ENCODE measurements around the gene FREY1. TPM values are rescaled to one million over a fixed set of nuclear protein-coding genes. Genes with fewer than 3 reads are reported as not detected.

FREY1 gene
- total RNA-seq, 2 experiments from 2014 or later = 0.73 to 0.88 TPM

- POLR2A ChIA-PET = no interaction called here
- DNase-seq = peak; percentile 61
- intact Hi-C loops (cut with micrococcal nuclease) = no loop called here
- H3K27ac Mint-ChIP-seq = no peak within 1 kb of the TSS
- no peaks in the 10 kb centered on the region for H3K27me3 Mint-ChIP-seq
- H3K4me1 Mint-ChIP-seq (ENCODE audit: low read depth) = peaks cover 9% of the 10 kb centered on the region
- peak within 1 kb of the TSS; percentile 67 for H3K4me3 Mint-ChIP-seq
- H3K36me3 Mint-ChIP-seq = peaks cover 9% of the 10 kb centered on the region
- H3K9me3 Mint-ChIP-seq = no peaks in the 10 kb centered on the region
- CTCF ChIA-PET = no interaction called here
These were observed 21.7 kb downstream of the FREY1 start, which contains the start of gene MAPK8IP1 for GRCh38 chr11:45885274-45885920. MAPK8IP1 (plus strand) TSS chr11:45885651; CDS start chr11:45885821, 170 bp downstream.

DNA sequence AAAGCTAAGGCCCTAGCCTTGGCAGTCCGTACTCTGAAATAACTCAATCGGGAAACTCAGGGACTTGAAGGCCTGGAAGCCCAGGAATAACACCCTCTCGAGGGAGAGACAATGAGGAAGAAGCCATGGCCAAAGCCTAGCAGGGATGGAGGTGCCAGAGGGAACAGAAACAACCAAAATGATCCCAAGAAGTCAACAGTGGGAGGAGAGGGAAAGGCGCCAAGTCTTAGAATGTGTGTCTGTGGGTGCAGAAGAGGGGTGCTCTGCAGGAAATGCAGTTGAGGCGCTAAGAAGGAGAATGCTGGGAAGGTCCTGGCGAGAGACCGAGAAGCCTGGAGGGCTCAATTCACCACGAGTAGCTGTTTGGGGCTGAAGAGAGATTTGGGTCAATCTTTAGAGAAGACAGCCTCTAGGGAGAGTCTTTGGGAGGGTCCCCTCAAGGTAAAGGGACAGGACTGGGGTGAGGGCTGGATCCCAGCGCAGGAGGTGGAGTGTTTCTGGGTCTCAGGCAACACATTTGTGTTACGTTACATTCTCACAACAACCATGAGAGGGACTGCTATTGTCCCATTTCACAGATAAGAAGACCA lies 22.4 kb downstream of the FREY1 start:
- no peaks in the 10 kb centered on the region for H3K27me3 Mint-ChIP-seq
- CTCF ChIA-PET = interaction anchor here (1.3 kb wide), 1 partner anchor 113 kb away, joined by 4 read pairs; no protein-coding TSS in a partner anchor
- H3K4me3 Mint-ChIP-seq = peak overlapping the region; percentile 67
- POLR2A ChIA-PET = no interaction called here
- H3K27ac Mint-ChIP-seq = no peak overlapping the region
- intact Hi-C loops (cut with micrococcal nuclease) = no loop called here
- DNase-seq = no peak
- H3K36me3 Mint-ChIP-seq = peaks cover 13% of the 10 kb centered on the region
- peaks cover 9% of the 10 kb centered on the region for H3K4me1 Mint-ChIP-seq (ENCODE audit: low read depth)
- H3K9me3 Mint-ChIP-seq = no peaks in the 10 kb centered on the region

- intact Hi-C loops (cut with micrococcal nuclease) = no loop called here
- H3K4me3 Mint-ChIP-seq = no peak overlapping the region
- no peaks in the 10 kb centered on the region for H3K27me3 Mint-ChIP-seq
- peaks cover 21% of the 10 kb centered on the region for H3K36me3 Mint-ChIP-seq
- POLR2A ChIA-PET = no interaction called here
- CTCF ChIA-PET = interaction anchor here (1.6 kb wide), 1 partner anchor 9 kb away, joined by 5 read pairs; no protein-coding TSS in a partner anchor
- no peak for DNase-seq
- H3K4me1 Mint-ChIP-seq (ENCODE audit: low read depth) = peaks cover 9% of the 10 kb centered on the region
- no peak overlapping the region for H3K27ac Mint-ChIP-seq
- H3K9me3 Mint-ChIP-seq = no peaks in the 10 kb centered on the region
These were observed 25.2 kb downstream of the FREY1 start for GRCh38 chr11:45881708-45882368.

DNA sequence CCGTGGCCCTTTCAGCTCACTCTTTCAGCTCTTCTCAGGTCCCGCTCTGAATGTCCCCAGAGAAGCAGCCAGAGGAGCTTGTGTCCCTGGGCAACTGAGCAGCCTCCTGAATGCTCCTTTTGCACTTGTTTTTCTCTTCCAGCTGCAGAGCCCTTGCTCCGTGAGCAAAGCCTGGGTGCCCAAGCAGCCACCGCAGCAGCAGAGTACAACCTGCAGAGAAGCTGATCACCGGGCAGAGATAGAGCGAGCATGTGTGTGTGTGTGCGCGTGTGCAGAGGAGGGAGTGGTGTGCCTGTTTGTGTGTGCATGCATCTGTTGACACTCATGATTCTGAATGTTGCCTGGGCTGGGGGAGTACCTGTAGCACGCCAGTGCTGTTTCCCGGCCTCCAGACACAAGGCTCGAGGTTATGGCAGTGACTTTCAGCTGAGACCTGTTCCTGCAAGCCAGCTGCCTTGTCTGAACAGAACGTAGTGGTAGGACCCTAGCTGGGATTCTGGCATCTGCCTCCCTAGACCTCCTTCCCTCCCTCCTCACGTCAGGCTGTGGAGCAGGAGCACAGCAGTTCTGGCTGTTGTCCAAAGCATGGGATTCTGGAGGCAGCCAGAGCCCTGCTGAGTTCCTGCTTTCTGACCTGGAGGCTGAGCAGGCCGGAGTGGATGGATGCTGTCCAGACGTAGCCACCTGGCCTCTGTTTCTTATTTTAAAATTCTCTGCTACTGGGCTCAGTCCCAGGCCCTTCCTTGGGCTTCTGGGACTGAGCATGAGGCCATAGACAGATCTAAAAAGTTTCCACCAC lies 26.1 kb downstream of the FREY1 start:
- ChIA-PET POLR2A (interaction anchor here (0.5 kb wide), 1 partner anchor 128 kb away, joined by 3 read pairs; no protein-coding TSS in a partner anchor), CTCF (interaction anchor here (1.3 to 1.6 kb wide), 2 partner anchors 8 to 427 kb away, joined by 3 to 5 read pairs; no protein-coding TSS in a partner anchor)
- DNase-seq = no peak
- Mint-ChIP-seq H3K4me1 (ENCODE audit: low read depth) (peaks cover 9% of the 10 kb centered on the region), H3K36me3 (peaks cover 28% of the 10 kb centered on the region), H3K4me3 (no peak overlapping the region), H3K9me3 (no peaks in the 10 kb centered on the region), H3K27me3 (no peaks in the 10 kb centered on the region), H3K27ac (no peak overlapping the region)
- intact Hi-C loops (cut with micrococcal nuclease) = no loop called here

GRCh38 chr11:45879803-45880686 lies 27.0 kb downstream of the FREY1 start:
- ChIA-PET CTCF (interaction anchor here (1.3 kb wide), 1 partner anchor 428 kb away, joined by 3 read pairs; no protein-coding TSS in a partner anchor), POLR2A (interaction anchor here (0.5 kb wide), 1 partner anchor 127 kb away, joined by 3 read pairs; no protein-coding TSS in a partner anchor)
- DNase-seq = no peak
- H3K27me3 Mint-ChIP-seq = no peaks in the 10 kb centered on the region
- no peak overlapping the region for H3K4me3 Mint-ChIP-seq
- no peaks in the 10 kb centered on the region for H3K9me3 Mint-ChIP-seq
- no peak overlapping the region for H3K27ac Mint-ChIP-seq
- intact Hi-C loops (cut with micrococcal nuclease) = no loop called here
- peaks cover 30% of the 10 kb centered on the region for H3K36me3 Mint-ChIP-seq
- H3K4me1 Mint-ChIP-seq (ENCODE audit: low read depth) = peaks cover 6% of the 10 kb centered on the region

DNA sequence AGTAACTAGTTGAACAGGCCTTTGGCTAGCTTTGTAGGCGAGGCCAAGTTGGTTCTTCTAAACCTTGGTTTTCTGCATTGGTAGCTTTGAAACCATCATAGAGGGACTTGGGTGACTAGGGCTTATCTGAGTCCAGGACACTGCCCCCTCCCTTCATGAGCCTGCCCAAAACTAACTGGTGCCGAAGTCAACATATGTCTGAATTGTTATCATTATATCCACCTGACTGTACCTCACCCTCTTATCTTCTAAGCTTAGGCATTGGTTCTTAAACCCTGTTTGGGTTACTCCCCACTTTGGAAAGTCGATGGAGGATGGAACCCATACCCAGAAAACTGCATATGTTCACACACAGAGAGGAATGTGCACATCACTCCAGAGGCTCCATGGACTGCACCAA lies 29.2 kb downstream of the FREY1 start:
- ChIA-PET POLR2A (interaction anchor here (0.7 kb wide), 1 partner anchor 19 kb away, joined by 3 read pairs; no protein-coding TSS in a partner anchor), CTCF (interaction anchor here (0.6 kb wide), 1 partner anchor 847 kb away, joined by 3 read pairs; no protein-coding TSS in a partner anchor)
- H3K9me3 Mint-ChIP-seq = no peaks in the 10 kb centered on the region
- no peaks in the 10 kb centered on the region for H3K27me3 Mint-ChIP-seq
- peaks cover 42% of the 10 kb centered on the region for H3K36me3 Mint-ChIP-seq
- no peak overlapping the region for H3K27ac Mint-ChIP-seq
- intact Hi-C loops (cut with micrococcal nuclease) = no loop called here
- DNase-seq = no peak
- no peak overlapping the region for H3K4me3 Mint-ChIP-seq
- H3K4me1 Mint-ChIP-seq (ENCODE audit: low read depth) = no peaks in the 10 kb centered on the region

DNA sequence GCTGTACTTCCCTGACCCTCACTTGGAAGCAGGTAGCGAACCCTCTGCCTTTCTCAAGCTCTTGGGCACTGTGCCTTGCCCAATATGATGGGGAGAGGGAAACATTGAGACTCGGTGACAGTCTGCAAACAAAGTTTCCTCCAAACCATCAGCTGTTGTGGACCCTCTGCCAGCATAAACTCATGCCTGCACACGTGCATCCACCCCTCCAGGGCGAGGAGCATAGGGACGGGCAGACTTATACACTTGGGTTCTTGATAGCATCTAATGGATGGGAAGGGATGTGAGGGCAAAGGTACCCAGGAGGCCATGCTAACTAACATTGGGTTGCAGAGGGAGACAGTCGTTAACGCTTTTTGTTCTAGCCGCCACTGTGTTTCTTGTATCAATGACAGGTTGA lies 29.9 kb downstream of the FREY1 start:
- H3K27ac Mint-ChIP-seq = no peak overlapping the region
- ChIA-PET POLR2A (no interaction called here), CTCF (no interaction called here)
- H3K9me3 Mint-ChIP-seq = no peaks in the 10 kb centered on the region
- no peak for DNase-seq
- H3K4me3 Mint-ChIP-seq = no peak overlapping the region
- intact Hi-C loops (cut with micrococcal nuclease) = no loop called here
- H3K4me1 Mint-ChIP-seq (ENCODE audit: low read depth) = no peaks in the 10 kb centered on the region
- H3K36me3 Mint-ChIP-seq = peaks cover 39% of the 10 kb centered on the region
- H3K27me3 Mint-ChIP-seq = no peaks in the 10 kb centered on the region

DNA sequence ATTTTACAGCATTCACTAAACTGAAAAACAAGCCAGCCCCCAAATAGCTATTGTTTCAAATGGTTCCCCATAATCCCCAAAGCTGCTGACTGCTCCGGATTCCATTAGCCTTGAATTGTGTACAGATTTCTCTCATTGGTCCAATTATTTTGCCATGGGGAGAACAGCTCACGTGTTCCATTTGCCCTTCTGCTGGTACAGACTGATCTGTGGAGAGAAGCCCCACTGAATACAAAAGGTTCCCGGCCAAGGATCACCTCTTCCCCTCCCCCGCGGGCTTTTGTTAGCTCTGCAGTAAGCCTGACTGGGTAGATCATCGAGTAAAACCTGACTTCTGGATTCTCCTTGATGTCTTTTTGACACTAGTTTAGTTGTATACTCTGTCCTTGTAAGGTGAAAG lies 30.7 kb downstream of the FREY1 start:
- H3K27me3 Mint-ChIP-seq = no peaks in the 10 kb centered on the region
- POLR2A ChIA-PET = no interaction called here
- no peak overlapping the region for H3K4me3 Mint-ChIP-seq
- DNase-seq = no peak
- CTCF ChIA-PET = no interaction called here
- intact Hi-C loops (cut with micrococcal nuclease) = no loop called here
- H3K9me3 Mint-ChIP-seq = no peaks in the 10 kb centered on the region
- no peak overlapping the region for H3K27ac Mint-ChIP-seq
- H3K4me1 Mint-ChIP-seq (ENCODE audit: low read depth) = no peaks in the 10 kb centered on the region
- H3K36me3 Mint-ChIP-seq = peaks cover 39% of the 10 kb centered on the region

DNA sequence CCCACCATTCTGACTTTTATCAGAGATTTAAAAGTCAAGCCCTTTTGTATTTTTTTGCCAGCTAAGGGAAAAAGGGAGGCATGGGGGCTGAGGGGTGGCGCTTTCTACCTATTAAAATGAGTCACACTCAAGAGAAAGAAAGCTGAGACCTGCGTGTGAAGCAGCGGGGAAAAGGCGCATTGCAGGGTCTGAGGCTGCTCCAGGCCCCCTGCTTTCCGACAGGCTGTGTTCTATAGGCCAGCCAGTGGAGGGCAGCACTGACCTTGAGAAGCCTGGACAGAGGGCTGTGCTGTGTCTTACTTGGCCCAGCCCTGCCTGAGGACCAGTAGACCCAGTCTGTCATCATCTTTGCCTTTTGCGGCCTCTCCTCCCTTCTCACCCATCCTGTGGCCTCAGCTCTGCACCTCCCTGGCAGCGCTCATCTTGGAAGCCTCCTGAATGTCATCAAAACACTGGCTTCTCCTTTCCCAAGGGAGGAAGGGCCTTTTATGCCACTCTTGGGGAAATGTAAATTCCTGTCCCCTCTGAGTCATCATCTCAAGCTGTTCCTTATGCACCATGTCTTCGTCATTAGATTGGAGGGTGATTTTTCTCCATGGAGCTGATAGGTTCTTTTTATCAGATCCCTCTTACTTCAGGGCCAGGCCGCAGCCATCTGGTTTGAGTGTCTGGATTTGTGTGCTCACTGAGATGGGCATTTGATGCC lies 34.3 kb downstream of the FREY1 start:
- ChIA-PET CTCF (interaction anchor here (0.6 to 2.1 kb wide), 12 partner anchors 9 to 443 kb away, joined by 3 to 14 read pairs (median 4); no protein-coding TSS in a partner anchor), POLR2A (no interaction called here)
- no peak overlapping the region for H3K27ac Mint-ChIP-seq
- H3K36me3 Mint-ChIP-seq = peaks cover 49% of the 10 kb centered on the region
- H3K27me3 Mint-ChIP-seq = no peaks in the 10 kb centered on the region
- DNase-seq = peak; percentile 54
- no peaks in the 10 kb centered on the region for H3K9me3 Mint-ChIP-seq
- no peak overlapping the region for H3K4me3 Mint-ChIP-seq
- no peaks in the 10 kb centered on the region for H3K4me1 Mint-ChIP-seq (ENCODE audit: low read depth)
- intact Hi-C loops (cut with micrococcal nuclease) = loop anchor here (1.0 kb wide), 1 partner anchor 133 kb away; no protein-coding TSS in a partner anchor

DNA sequence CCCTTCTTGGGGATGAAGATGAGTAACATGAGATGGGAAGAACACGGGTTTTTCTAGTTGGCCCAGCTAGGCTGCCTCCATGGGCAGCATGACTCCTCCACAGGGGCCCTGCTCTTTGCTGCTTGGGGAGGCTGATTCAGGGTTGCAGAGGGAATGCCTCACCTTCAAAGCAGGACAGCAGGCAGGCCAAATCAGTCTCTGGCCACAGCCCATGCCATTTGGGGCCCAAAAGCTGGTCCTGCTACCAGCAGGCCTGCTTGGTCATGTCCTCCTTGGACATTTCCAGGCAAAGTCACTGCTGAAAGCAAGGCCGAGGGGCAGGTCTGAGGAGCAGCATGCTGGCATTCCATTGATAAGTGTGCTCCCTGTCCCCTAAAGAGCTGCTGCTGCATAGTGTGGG lies 35.4 kb downstream of the FREY1 start:
- Mint-ChIP-seq H3K4me1 (ENCODE audit: low read depth) (no peaks in the 10 kb centered on the region), H3K36me3 (peaks cover 50% of the 10 kb centered on the region), H3K27ac (no peak overlapping the region), H3K9me3 (no peaks in the 10 kb centered on the region), H3K27me3 (no peaks in the 10 kb centered on the region), H3K4me3 (no peak overlapping the region)
- POLR2A ChIA-PET = no interaction called here
- CTCF ChIA-PET = interaction anchor here (0.9 to 2.1 kb wide), 2 partner anchors 9 to 135 kb away, joined by 3 to 14 read pairs; no protein-coding TSS in a partner anchor
- DNase-seq = no peak
- intact Hi-C loops (cut with micrococcal nuclease) = loop anchor here (1.0 kb wide), 1 partner anchor 135 kb away; no protein-coding TSS in a partner anchor
